Keratinocyte (primary cell): ENCODE data around the gene DOCK1. TPM values are rescaled to one million over a fixed set of nuclear protein-coding genes. Genes with fewer than 3 reads are reported as not detected.

Experiments
- DNase-seq: peaks from one replicate; pipeline ENCODE4 v3.0.0-alpha.2; 2011; ENCODE audit warnings: low read depth, missing footprints, low spot score
- FAIRE-seq: peaks from 2 replicates; lab custom pipeline; 2011; peaks lifted over from hg19 to GRCh38; lab: Jason Lieb, UNC
- H2AFZ ChIP-seq: 2 replicates; pipeline ENCODE4 v1.6.0; 2012; ENCODE audit warnings: low read length, control low read depth, inconsistent platforms; ENCODE audit not compliant: control insufficient read depth
- H3K27ac ChIP-seq: 2 replicates; pipeline ENCODE4 v1.5.1; 2011; ENCODE audit warnings: low read length; ENCODE audit not compliant: control insufficient read depth, insufficient read depth
- H3K27me3 ChIP-seq: 3 replicates; pipeline ENCODE4 v1.6.0; 2011; ENCODE audit warnings: low read length; ENCODE audit not compliant: control insufficient read depth, insufficient read depth; ENCODE audit errors: extremely low read depth
- H3K36me3 ChIP-seq, 2 experiments: 2 replicates in 1 of 2; 3 replicates in 1 of 2; pipeline ENCODE4 v1.5.1; 2011; ENCODE audit warnings: low read length in 2 of 2, mild to moderate bottlenecking in 1 of 2; ENCODE audit not compliant: control insufficient read depth in 2 of 2, insufficient read depth in 2 of 2; ENCODE audit errors: extremely low read depth in 1 of 2
- H3K4me1 ChIP-seq: 3 replicates; pipeline ENCODE4 v1.5.1; 2011; ENCODE audit warnings: low read length; ENCODE audit not compliant: control insufficient read depth, insufficient read depth; ENCODE audit errors: extremely low read depth
- H3K4me2 ChIP-seq: 3 replicates; pipeline ENCODE4 v1.6.0; 2011; ENCODE audit warnings: low read depth, low read length; ENCODE audit not compliant: control insufficient read depth, insufficient read depth; ENCODE audit errors: extremely low read depth
- H3K4me3 ChIP-seq, 3 experiments: fragments of 200-600 bp in 1 of 3; sonication (generic) in 1 of 3; 2 replicates in 2 of 3; 3 replicates in 1 of 3; pipeline ENCODE4 v1.5.1; 2011 to 2016; ENCODE audit warnings: low read length in 3 of 3, mild to moderate bottlenecking in 3 of 3, control low read depth in 2 of 3, inconsistent platforms in 1 of 3, low read depth in 1 of 3, mixed read lengths in 1 of 3, mixed run types in 1 of 3, moderate library complexity in 1 of 3; ENCODE audit not compliant: control insufficient read depth in 2 of 3, insufficient read depth in 2 of 3; ENCODE audit errors: extremely low read depth in 1 of 3
- H3K79me2 ChIP-seq: 2 replicates; pipeline ENCODE4 v1.6.0; 2012; ENCODE audit warnings: low read length; ENCODE audit not compliant: control insufficient read depth, insufficient read depth
- H3K9ac ChIP-seq: 3 replicates; pipeline ENCODE4 v1.6.0; 2011; ENCODE audit warnings: low read length; ENCODE audit not compliant: control insufficient read depth, insufficient read depth; ENCODE audit errors: extremely low read depth
- H3K9me1 ChIP-seq: 3 replicates; pipeline ENCODE4 v1.6.0; 2011; ENCODE audit warnings: low read length; ENCODE audit not compliant: control insufficient read depth, insufficient read depth; ENCODE audit errors: extremely low read depth
- H3K9me3 ChIP-seq: 2 replicates; pipeline ENCODE4 v1.5.1; 2012; ENCODE audit warnings: low read depth, low read length; ENCODE audit not compliant: control insufficient read depth
- H4K20me1 ChIP-seq: 3 replicates; pipeline ENCODE4 v1.6.0; 2011; ENCODE audit warnings: low read length; ENCODE audit not compliant: control insufficient read depth, insufficient read depth; ENCODE audit errors: extremely low read depth
- CTCF ChIP-seq, 3 experiments: IDR thresholded peaks in 1 of 3; conservative IDR thresholded peaks in 1 of 3; optimal IDR thresholded peaks in 1 of 3; 2 replicates in 2 of 3; 3 replicates in 1 of 3; pipeline versions ENCODE3 to v1.5.1; 2011; ENCODE audit warnings: low read length in 3 of 3, mild to moderate bottlenecking in 3 of 3, moderate library complexity in 2 of 3, control low read depth in 1 of 3, inconsistent platforms in 1 of 3; ENCODE audit not compliant: insufficient read depth in 2 of 3; ENCODE audit errors: extremely low read depth in 1 of 3
- EZH2 ChIP-seq: IDR thresholded peaks from one replicate; pipeline ENCODE4 v1.6.1; 2012; ENCODE audit warnings: inconsistent platforms, mild to moderate bottlenecking, low read length, moderate library complexity
- dilution Hi-C: fragments of 300-500 bp; cut with MboI; formaldehyde crosslinking; loops from one replicate; pipeline ENCODE4 v1.7.0; 2020; ENCODE audit warnings: low sequenced_read_pairs; ENCODE audit not compliant: extremely low pct_ligation_motif_present
- polyA plus RNA-seq, 5 experiments: library from polyadenylated mRNA; depleted of rRNA in 3 of 5; stranded (reverse) in 3 of 5; stranded (forward) in 1 of 5; unstranded in 1 of 5; fragments of >200 nt; gene quantifications; 1 replicate in 1 of 5; 2 replicates in 3 of 5; 3 replicates in 1 of 5; pipeline versions ENCODE4 v1.2.1 to v1.2.3, GENCODE V29; 2011 to 2012; ENCODE audit warnings: missing spikeins in 2 of 5, low read depth in 1 of 5, low replicate concordance in 1 of 5

The DOCK1 gene
- polyA plus RNA-seq, 1 donor (not counting 4 experiments of a cell fraction or from before 2014, with no cell fraction given) = 15.7 TPM

GRCh38 chr10:127384532-127384931 is 479.3 kb downstream of the DOCK1 start:
- dilution Hi-C loops = no loop called here
- no peaks in the 10 kb centered on the region for H3K9me1 ChIP-seq
- no peak for DNase-seq

GRCh38 chr10:127385066-127385465 is 479.8 kb downstream of the DOCK1 start:
- H3K4me1 ChIP-seq = no peaks in the 10 kb centered on the region
- TF ChIP-seq EZH2 (no peak), CTCF (optimal IDR thresholded peaks at IDR 0.05 in 1 of 3, IDR thresholded peaks at IDR 0.05 in 1 of 3, conservative IDR thresholded peaks at IDR 0.05 in 1 of 3; ENCODE audit: extremely low read depth in 1 of 3, insufficient read depth in 2 of 3, low read length in 3 of 3) (no peak)
- DNase-seq (no peak), FAIRE-seq (no peak)
- H4K20me1 ChIP-seq = no peaks in the 10 kb centered on the region
- H3K9ac ChIP-seq = no peak overlapping the region
- dilution Hi-C loops = no loop called here
- H3K4me3 ChIP-seq = no peak overlapping the region
- no peak overlapping the region for H2AFZ ChIP-seq
- no peak overlapping the region for H3K4me2 ChIP-seq
- no peaks in the 10 kb centered on the region for H3K27me3 ChIP-seq
- peaks cover 0 to 9% of the 10 kb centered on the region in 2 experiments for H3K36me3 ChIP-seq
- no peaks in the 10 kb centered on the region for H3K79me2 ChIP-seq
- no peaks in the 10 kb centered on the region for H3K9me3 ChIP-seq
- H3K9me1 ChIP-seq = no peaks in the 10 kb centered on the region
- no peak overlapping the region for H3K27ac ChIP-seq

More at GRCh38 chr10:127384532-127384931, 479.3 kb downstream of the DOCK1 start:
- Histone ChIP-seq H3K9ac (no peak overlapping the region), H3K9me3 (no peaks in the 10 kb centered on the region), H3K79me2 (no peaks in the 10 kb centered on the region), H2AFZ (no peak overlapping the region), H3K4me1 (no peaks in the 10 kb centered on the region), H3K27me3 (no peaks in the 10 kb centered on the region), H3K27ac (no peak overlapping the region), H3K4me3 (no peak overlapping the region), H4K20me1 (no peaks in the 10 kb centered on the region), H3K4me2 (no peak overlapping the region), H3K36me3 (peaks cover 0 to 9% of the 10 kb centered on the region in 2 experiments)
- FAIRE-seq = no peak
- TF ChIP-seq CTCF (optimal IDR thresholded peaks at IDR 0.05 in 1 of 3, IDR thresholded peaks at IDR 0.05 in 1 of 3, conservative IDR thresholded peaks at IDR 0.05 in 1 of 3; ENCODE audit: extremely low read depth in 1 of 3, insufficient read depth in 2 of 3, low read length in 3 of 3) (no peak), EZH2 (no peak)
